Chondrocyte (in vitro differentiated cells): ENCODE data around the gene LPP. TPM values are rescaled to one million over a fixed set of nuclear protein-coding genes. Genes with fewer than 3 reads are reported as not detected.
A peak's percentile ranks its signal among the peaks of the same experiment; 100 is the strongest.

Experiments used
- DNase-seq: peaks from one replicate; pipeline ENCODE4 v3.0.0; 2021; ENCODE audit warnings: mixed read lengths, low spot score
- H3K27ac Mint-ChIP-seq: one replicate; pipeline ENCODE4 v1.8.0; 2021; ENCODE audit warnings: mild to moderate bottlenecking, moderate library complexity, mixed read lengths; ENCODE audit not compliant: unreplicated experiment
- H3K27me3 Mint-ChIP-seq: 2 replicates; pipeline ENCODE4 v1.8.0; 2021; ENCODE audit warnings: low read depth, mixed read lengths
- H3K36me3 Mint-ChIP-seq: 2 replicates; pipeline ENCODE4 v1.8.0; 2021; ENCODE audit warnings: low read depth, mixed read lengths
- H3K4me1 Mint-ChIP-seq: 2 replicates; pipeline ENCODE4 v1.8.0; 2021; ENCODE audit warnings: low read depth, mild to moderate bottlenecking, mixed read lengths
- H3K4me3 Mint-ChIP-seq: one replicate; pipeline ENCODE4 v1.8.0; 2021; ENCODE audit warnings: mild to moderate bottlenecking, moderate library complexity, mixed read lengths; ENCODE audit not compliant: unreplicated experiment
- H3K9me3 Mint-ChIP-seq: 2 replicates; pipeline ENCODE4 v1.8.0; 2021; ENCODE audit warnings: low read depth, mixed read lengths
- total RNA-seq: library from RNA; stranded (reverse); gene quantifications from 3 replicates; pipeline ENCODE4 v1.2.1, GENCODE V29; 2021
- TF ChIP-seq, protein P1 (sequence below): fragments of 200-600 bp; sonication (generic); IDR thresholded peaks from 2 replicates; pipeline ENCODE4 v1.5.0; 2021; ENCODE audit warnings: antibody characterized with exemption, mild to moderate bottlenecking, moderate library complexity

Gene LPP
- total RNA-seq, 1 donor from 2014 or later: 295 TPM

DNA sequence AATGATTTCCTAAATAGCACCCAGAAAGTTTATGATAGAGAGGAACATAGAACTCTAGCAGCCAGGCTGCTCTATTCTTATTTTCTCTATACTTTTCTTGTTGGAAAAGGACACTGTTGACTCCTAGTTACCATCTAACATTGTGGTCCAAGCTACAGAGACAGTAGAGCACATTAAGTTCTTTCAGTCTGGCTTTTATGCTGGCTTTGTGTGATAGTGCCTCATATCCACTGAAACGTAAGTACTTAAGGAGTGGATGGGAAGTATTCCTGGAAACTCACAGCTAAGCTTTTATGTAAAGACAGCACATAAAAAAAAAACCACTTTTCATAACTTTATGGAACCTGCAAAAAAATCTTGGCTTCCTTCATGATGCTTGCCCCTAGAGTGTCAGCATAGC, 537.7 kb downstream of the LPP start:
- Mint-ChIP-seq H3K4me3 (no peak overlapping the region), H3K27ac (no peak overlapping the region), H3K27me3 (no peaks in the 10 kb centered on the region), H3K4me1 (peaks cover 47% of the 10 kb centered on the region), H3K9me3 (peaks cover 5% of the 10 kb centered on the region), H3K36me3 (no peaks in the 10 kb centered on the region)
- no peak for DNase-seq
- TF ChIP-seq, protein P1, sequence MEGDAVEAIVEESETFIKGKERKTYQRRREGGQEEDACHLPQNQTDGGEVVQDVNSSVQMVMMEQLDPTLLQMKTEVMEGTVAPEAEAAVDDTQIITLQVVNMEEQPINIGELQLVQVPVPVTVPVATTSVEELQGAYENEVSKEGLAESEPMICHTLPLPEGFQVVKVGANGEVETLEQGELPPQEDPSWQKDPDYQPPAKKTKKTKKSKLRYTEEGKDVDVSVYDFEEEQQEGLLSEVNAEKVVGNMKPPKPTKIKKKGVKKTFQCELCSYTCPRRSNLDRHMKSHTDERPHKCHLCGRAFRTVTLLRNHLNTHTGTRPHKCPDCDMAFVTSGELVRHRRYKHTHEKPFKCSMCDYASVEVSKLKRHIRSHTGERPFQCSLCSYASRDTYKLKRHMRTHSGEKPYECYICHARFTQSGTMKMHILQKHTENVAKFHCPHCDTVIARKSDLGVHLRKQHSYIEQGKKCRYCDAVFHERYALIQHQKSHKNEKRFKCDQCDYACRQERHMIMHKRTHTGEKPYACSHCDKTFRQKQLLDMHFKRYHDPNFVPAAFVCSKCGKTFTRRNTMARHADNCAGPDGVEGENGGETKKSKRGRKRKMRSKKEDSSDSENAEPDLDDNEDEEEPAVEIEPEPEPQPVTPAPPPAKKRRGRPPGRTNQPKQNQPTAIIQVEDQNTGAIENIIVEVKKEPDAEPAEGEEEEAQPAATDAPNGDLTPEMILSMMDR: no peak

DNA sequence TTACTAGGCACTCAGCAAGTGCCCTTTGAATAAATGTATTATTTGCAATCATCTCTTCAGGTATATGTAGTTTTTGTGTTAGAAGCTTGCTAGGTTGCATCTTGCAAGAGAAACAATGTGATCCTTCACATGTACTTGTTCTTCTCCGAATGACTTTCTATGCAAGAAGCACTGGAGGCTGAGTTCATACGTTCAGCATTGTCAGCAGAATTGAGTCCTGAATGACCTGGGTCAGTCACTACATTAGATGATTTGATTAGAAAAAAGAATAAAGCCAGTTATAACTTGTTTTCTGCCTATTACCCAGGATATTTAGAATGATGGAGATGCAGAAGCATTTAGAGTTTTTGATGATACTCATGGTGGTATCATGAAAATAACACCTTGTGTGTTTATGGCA, 538.7 kb downstream of the LPP start:
- TF ChIP-seq, protein P1: no peak
- Mint-ChIP-seq H3K9me3 (peaks cover 5% of the 10 kb centered on the region), H3K36me3 (no peaks in the 10 kb centered on the region), H3K27ac (no peak overlapping the region), H3K4me1 (peaks cover 43% of the 10 kb centered on the region), H3K4me3 (no peak overlapping the region), H3K27me3 (no peaks in the 10 kb centered on the region)
- no peak for DNase-seq

DNA sequence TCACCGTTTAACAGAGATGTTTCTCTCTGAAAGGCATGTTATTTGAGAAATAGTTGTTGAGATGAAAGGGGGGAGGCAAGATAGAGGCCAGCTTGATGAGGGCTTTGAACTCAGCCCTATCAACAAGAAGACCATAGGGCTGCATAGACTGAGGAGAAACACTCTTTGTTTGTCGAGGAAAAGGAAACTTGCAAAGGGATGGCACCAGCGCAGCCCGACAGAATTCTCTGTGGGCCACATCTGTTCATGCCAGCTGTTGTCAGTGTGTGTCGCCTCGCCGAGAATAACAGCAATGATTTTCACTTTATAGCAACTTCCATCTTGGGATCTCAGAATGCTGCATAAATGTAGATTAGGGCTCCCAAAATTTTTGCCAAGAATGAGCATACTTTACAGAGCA, 539.5 kb downstream of the LPP start:
- Mint-ChIP-seq H3K36me3 (no peaks in the 10 kb centered on the region), H3K4me1 (peaks cover 36% of the 10 kb centered on the region), H3K27me3 (no peaks in the 10 kb centered on the region), H3K27ac (no peak overlapping the region), H3K9me3 (peaks cover 2% of the 10 kb centered on the region), H3K4me3 (no peak overlapping the region)
- no peak for DNase-seq
- TF ChIP-seq, protein P1: no peak

DNA sequence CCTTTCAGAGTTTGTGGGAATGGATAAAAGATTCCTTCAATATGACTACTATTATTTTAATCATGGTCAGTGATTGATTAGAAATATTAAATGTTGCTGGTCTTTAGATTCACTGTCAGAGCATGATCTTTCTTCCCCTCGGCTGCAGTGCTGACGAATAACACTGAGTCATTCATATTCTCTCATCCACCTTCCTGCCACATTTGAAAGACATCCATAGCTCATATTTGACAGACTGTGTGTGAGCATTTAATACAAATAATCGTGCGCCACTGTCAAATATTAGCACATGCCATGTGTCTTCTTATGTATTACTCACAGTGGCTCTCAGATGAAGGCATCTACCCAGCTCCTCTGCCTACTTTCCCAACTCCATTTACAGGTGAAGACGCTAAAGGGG, 541.3 kb downstream of the LPP start:
- Mint-ChIP-seq H3K36me3 (no peaks in the 10 kb centered on the region), H3K27me3 (no peaks in the 10 kb centered on the region), H3K9me3 (no peaks in the 10 kb centered on the region), H3K4me1 (peaks cover 37% of the 10 kb centered on the region), H3K27ac (peak overlapping the region; percentile 19), H3K4me3 (no peak overlapping the region)
- DNase-seq: no peak
- TF ChIP-seq, protein P1: no peak

DNA sequence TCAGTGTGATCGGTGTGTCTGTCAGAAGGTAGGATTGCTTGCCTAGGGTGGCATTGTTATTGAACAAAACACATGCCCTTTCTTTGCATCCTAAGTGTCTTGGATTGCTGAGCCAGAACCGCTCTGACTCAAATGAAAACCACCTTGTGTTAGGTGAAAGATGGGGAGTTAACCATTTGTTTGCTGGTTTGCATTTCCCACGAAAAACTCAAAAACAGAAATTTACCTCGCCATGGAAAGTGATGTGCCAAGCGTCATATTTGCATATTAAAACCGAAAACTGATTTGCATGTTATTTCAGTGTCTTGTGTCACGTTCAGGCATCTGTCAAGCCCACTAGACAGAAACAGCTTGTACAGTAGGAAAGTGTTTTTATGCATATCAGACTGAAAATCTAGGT, 543.2 kb downstream of the LPP start:
- H3K9me3 Mint-ChIP-seq: no peaks in the 10 kb centered on the region
- H3K27ac Mint-ChIP-seq: no peak overlapping the region
- peaks cover 37% of the 10 kb centered on the region for H3K4me1 Mint-ChIP-seq

More for the DNA sequence above, 543.2 kb downstream of the LPP start:
- Mint-ChIP-seq H3K4me3 (no peak overlapping the region), H3K27me3 (no peaks in the 10 kb centered on the region), H3K36me3 (no peaks in the 10 kb centered on the region)
- no peak for DNase-seq
- TF ChIP-seq, protein P1: no peak
